GM10847 (cell line): ENCODE measurements around the gene TTLL11.

Source experiments
- POLR2A ChIP-seq: IDR thresholded peaks from 2 replicates; pipeline ENCODE4 v1.6.1; 2011; ENCODE audit not compliant: insufficient read length; ENCODE audit errors: extremely low read depth

TTLL11 gene

GRCh38 chr9:122092611-122093506 is at the start of gene TTLL11:
Gene TTLL11 (minus strand): TSS chr9:122093308. CDS start chr9:122093148, 160 bp downstream.
- TF ChIP-seq POLR2A = peak; percentile 36

GRCh38 chr9:122141671-122142070 is 48.6 kb upstream of the TTLL11 start:
- no peak for TF ChIP-seq POLR2A

- TF ChIP-seq POLR2A = no peak
Observed at GRCh38 chr9:122140368-122141193, 47.5 kb upstream of the TTLL11 start.

GRCh38 chr9:122138560-122139268 is 45.6 kb upstream of the TTLL11 start:
- TF ChIP-seq POLR2A = no peak

GRCh38 chr9:122135529-122135859 is 42.4 kb upstream of the TTLL11 start:
- TF ChIP-seq POLR2A = no peak

GRCh38 chr9:122134822-122135528 is 41.9 kb upstream of the TTLL11 start:
- no peak for TF ChIP-seq POLR2A

GRCh38 chr9:122133984-122134535 is 41.0 kb upstream of the TTLL11 start:
- no peak for TF ChIP-seq POLR2A

GRCh38 chr9:122133263-122133983 is 40.3 kb upstream of the TTLL11 start:
- no peak for TF ChIP-seq POLR2A

GRCh38 chr9:122132539-122132938 is 39.4 kb upstream of the TTLL11 start:
- no peak for TF ChIP-seq POLR2A

- TF ChIP-seq POLR2A = no peak
Observed at GRCh38 chr9:122131401-122132001, 38.4 kb upstream of the TTLL11 start.

GRCh38 chr9:122130837-122131236 is 37.7 kb upstream of the TTLL11 start:
- TF ChIP-seq POLR2A = no peak

- TF ChIP-seq POLR2A = no peak
Observed at GRCh38 chr9:122129969-122130368, 36.9 kb upstream of the TTLL11 start.

GRCh38 chr9:122128969-122129343 is 35.8 kb upstream of the TTLL11 start:
- TF ChIP-seq POLR2A = no peak
